NCI-H446 treated with DMSO at 0.1 percent for 48 hours (cell line): Measurements from ENCODE around the gene SIL1.
"Not testable (repeated sequence)": the region's sequence is repeated elsewhere in the genome, so short reads cannot be mapped to it uniquely, and the experiment has no call there.

ENCODE experiments used
- DNase-seq: peaks from one replicate; lab custom pipeline; 2025; lab: John Stamatoyannopoulos, UW

The SIL1 gene

DNA sequence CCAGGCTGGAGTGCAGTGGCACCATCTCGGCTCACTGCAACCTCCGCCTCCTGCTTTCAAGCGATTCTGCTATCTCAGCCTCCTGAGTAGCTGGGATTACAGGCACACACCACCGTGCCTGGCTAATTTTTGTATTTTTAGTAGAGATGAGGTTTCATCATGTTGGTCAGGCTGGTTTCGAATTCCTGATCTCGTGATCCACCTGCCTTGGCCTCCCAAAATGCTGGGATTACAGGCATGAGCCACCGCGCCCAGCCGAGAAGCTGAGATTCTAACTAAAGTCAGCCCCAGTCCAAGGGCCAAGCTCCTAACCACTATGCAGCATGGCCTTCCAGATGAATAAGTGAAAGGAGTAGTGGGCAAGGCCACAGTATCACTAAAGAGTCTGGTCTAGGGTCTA, 20.9 kb downstream of the SIL1 start:
- not testable (repeated sequence) for DNase-seq

DNA sequence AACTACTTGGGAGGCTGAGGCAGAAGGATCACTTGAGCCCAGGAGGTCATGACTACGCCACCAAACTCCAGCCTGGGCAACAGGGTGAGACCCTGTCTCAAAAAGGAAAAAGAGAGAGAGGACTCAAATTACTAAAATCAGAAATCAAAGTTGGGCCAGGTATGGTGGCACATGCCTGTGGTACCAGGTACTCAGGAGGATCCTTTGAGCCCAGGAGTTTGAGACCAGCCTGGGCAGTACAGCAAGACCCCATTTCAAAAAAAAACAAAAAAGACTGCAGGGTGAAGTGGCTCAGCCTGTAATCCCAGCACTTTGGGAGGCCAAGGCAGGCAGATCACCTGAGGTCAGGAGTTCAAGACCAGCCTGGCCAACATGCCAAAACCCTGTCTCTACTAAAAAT, 23.8 kb downstream of the SIL1 start:
- DNase-seq = not testable (repeated sequence)

DNA sequence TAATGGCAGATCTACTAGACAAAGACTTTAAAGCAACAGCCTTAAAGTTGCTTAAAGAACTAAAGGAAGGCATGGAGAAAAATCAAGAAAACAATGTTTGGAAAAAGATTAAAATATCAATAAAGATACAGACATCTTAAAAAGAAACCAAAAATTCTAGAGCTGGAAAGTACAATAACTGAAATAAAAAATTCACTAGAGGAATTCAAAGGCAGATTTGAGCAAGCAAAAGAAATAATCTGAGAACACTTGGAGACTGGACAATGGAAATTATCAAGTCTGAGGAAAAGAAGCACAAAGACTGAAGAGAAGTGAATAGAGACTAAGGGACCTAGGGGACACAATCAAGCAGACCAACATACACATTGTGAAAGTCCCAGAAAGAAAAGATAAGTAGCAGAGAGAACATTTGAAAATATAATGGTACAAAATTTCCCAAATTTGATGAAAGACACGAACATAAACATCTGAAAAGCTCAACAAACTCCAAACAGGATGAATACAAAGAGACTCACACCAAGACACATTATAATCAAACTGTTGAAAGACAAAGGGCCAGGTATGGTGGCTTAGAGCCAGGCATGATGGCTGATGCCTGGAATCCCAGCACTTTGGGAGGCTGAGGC, 26.3 kb downstream of the SIL1 start:
- DNase-seq = no peak

DNA sequence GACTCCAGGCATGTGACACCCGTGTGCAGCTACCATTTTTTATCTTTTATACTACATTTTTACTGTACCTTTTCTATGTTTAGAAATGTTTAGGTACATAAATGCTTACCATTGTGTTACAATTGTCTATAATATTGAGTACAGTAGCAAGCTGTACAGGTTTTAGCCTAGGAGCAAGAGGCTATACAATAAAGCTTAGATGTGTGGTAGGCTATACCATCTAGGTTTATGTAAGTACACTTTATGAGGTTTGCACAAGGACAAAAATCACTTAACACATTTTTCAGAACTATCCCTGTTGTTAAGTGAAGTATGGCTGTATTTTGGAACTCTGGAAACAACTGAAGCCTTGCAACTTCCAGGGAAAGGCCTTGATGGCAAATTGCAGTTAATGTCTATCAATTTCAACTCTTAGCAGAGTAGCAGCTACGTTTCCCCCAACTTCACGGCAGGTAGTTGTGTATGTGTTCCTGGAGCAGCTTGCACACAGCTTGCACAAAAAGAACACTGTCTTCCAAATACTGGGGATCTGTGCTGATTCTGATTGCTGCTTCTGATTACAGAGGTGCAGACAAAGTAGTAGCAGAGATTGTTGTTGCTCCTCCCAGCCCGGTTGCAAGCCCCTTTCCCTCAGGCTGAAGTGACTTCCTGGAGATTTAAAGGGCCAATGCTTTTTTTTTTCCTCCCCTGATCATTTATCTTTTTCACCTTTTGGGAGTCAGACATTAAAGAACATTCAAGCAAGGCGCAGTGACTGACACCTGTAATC, 30.0 kb downstream of the SIL1 start:
- no peak for DNase-seq

DNA sequence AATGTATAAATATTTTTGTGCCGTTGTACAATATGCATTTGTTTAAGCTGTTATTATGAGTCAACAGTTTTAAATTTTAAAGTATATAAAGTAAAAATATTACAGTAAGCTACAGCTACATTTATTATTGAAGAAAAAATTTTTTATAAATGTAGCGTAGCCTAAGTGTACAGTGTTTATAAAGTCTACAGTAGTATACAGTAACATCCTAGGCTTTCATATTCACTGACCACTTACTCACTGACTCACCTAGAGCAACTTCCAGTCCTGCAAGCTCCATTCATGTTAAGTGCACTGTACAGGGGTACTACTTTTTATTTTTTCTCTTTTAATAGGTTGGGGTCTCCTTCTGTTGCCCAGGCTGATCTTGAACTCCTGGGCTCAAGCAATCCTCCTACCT, 30.6 kb downstream of the SIL1 start:
- no peak for DNase-seq

DNA sequence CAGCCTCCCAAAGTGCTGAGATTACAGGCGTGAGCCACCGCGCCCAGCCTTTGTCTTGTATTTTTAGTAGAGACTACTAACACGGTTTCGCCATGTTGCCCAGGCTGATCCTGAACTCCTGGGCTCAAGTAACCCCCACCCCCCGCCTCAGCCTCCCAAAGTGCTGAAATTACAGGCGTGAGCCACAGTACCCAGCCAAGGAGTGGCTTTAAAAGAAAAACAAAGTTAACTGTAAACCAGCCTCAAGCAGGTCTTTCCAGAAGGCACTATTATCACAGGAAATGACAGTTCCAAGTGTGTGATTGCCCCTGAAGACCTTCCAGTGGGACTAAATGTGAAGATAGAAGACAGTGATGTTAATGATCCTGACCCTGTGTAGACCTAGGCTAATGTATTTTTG, 31.1 kb downstream of the SIL1 start:
- DNase-seq = no peak

DNA sequence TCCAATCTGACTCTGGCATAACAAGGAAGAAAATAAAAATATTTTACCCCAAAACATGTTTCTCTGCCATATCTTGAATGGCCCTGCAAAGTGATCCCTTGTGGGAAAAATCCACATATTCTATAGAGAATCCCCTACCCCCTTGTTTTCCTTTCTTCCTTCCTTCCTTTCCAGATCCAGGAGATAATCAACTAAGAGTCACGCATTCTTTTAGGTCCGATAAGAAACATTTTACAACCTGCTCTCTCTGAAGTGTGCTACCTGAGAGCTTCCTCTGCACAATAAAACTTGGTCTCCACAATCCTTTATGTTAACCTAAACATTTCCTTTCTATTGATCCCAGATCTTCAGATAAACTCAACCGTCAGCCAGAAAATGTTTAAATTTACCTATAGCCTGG, 33.3 kb downstream of the SIL1 start:
- DNase-seq = not testable (repeated sequence)

DNA sequence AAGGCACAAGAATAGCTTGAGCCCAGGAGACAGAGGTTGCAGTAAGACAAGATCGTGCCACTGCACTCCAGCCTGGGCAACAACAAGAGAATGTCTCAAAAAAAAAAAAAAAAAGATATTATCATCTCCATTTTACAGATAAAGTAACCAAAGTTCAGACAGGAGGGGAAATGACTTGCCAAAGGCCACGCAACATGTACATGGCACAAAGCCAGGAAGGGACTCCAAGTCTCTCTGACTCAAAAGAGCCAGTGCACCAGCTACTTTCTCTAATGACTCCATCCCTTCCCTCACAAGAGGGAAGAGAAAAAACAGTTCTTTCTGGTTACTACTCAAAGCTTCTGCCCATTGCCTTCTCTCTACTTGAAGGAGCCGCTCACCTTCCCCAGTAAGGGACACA, 34.1 kb downstream of the SIL1 start:
- DNase-seq = no peak

DNA sequence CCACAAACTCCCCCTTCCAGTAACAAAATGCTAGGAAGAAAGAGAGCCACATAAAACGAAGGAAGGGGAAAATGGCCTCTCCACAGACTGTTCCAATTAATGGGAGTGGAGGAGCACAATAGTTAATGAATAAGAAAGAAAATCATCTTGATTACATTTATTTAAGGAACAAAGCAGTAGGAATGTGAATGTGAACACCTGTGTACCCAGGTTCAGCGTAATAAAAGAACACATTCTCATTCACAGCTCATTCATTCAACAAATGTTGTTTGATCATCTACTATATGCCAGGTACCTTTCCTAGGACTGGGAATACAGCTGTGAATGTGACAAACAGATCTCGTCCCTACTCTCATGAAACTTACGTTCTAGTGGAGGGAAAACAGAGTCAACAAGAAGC, 35.7 kb downstream of the SIL1 start:
- no peak for DNase-seq

DNA sequence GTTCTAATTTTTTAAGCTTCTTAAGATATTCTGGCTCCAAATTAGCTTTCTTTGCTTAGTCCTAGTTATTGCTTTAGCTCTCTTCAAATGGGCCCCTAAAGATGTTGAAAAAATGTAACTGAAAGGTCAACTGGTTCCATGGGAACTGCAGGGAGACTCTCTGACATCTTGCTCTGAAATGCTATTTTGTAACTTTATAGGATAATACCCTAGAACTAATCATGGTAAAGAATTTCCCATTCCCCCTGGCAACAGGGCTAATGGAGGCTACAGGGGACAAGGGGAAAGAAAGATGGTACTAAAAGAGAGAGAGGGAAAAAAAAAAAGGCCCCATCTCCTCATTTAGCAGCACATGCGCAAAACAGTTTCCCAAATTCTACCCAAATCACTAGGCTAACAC, 39.4 kb downstream of the SIL1 start:
- DNase-seq = no peak

DNA sequence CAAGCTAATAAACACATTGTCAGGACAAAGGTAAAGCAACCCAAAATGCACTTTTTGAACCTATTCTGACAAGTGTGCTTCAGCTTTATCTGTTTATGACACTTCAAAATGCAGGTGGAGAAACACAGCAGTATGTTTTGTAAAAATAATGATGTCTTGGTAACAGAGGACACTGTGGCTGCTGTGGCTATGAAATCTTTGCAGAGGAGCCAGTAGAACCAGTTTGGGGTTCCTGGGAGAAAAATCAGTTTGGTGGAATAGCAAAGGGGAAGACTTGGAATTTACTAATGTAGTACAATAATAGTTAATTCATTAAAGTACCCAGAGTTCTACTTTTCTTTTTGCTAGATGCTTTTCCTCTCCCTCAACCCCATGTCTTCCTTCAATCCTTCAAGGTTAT, 40.6 kb downstream of the SIL1 start:
- no peak for DNase-seq

DNA sequence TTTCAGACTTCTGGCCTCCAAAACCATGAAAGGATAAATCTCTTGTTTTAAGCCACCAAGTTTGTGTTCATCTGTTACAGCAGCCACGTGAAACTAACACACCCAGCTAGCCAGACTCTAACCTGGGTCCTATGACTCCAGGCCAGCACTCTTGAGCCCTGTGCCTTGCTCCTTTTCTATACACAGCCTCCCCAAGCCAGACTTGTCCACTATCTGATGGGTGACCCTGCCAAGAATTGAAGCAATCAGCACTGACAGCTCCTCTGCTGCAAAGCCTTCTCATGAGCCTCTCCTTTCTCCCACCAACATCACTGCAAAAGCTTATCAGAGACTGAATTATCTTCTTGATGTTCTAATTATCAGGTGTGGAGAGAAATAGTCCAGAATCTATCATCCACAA, 41.4 kb downstream of the SIL1 start:
- DNase-seq = no peak

DNA sequence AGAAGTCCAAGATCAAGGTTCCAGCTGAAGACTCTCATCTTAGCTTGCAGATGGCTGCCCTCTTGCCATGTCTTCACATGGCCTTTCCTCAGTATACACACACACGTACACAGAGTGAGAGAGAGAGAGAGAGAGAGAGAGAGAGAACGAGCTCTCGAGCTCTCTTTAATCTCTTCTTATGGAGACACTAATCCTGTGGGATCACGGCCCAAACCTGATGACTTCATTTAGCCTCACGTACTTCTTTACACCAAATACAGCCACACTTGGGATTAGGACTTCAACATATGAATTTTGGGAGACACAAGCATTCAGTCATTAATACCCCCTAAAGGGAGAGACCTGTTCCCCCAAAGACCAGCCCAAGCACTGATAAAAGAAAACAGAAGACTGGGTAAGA, 42.8 kb downstream of the SIL1 start:
- no peak for DNase-seq

DNA sequence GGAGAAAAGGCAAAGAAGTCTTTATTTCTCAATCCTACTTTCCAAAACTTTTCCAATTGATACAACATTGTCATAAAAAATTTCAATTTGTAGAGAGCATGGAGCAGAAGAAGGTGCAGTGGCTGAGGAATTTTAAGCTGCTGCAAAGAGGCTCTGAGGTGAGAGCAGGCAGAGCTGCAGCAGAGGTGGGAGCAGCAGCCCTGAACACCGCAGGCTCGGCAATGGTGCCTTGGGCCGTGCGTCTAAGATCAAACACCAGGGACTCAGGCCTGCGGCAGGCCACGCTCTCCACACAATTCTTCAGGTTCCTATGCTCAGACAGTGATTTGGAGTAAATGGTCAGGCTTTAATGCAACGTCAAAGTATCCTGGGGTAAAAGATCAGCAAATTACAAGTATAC, 46.3 kb downstream of the SIL1 start:
- no peak for DNase-seq

DNA sequence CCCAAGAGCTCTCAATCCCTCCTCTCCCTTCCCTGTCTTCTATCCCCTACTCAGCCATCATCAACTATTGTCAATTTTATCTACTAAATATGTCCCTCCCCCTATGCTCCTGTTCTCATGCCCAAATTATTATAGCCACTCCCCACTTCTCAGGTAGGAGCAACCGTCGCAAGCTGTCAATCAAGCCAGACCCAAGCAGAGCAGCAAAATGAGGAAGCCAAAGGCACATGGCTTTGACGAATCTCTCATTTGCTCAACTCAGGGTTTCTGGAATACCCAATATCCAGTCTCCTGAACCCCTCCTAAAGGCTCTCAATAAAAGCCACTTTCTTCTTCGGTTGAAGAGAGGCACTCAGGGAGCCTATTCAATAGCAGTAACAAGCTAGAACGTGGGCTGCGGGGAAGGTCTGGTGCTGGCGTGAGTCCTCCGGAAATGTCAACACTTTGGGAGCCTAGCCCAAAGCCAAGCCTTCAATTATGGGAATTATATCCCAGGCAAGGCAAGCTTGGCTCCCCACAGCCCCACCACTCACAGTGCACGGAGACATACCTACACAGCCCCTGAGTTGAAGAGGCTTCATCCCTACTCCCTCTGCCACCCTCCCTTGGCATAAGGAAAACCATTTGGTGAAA, 47.7 kb downstream of the SIL1 start:
- no peak for DNase-seq

DNA sequence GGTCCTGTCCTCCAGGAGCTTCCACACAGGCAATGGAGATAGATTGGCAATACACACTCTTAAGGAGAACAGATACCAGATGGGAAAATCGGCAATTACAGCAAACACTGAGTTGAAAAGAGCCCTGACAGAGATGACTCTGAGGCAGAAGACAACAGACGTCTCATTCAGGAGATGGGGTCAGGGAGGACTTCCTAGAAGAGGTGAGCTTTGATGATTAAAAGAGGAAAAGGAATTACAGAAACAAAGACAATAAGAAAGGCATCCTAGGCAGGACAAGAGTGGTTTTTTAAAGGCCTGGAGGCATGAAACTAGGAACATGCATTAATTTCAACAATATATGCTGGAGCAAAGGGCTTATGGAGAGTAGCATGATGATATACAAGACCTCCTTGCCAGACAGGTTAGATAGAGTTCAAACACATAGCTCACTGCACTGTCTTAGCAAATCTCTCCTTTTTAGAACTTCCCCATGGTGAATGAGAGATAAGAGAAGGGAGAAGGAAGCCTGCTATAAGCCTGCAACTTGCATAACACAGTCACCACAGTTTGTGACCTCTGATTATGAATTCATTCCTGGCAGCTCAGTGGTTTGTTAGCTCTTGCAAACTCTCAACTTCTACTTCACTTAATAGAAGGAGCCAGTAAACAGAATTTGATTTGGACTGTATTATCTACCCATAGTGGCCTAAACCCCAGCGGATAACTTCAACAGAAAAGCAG, 48.5 kb downstream of the SIL1 start:
- DNase-seq = no peak

DNA sequence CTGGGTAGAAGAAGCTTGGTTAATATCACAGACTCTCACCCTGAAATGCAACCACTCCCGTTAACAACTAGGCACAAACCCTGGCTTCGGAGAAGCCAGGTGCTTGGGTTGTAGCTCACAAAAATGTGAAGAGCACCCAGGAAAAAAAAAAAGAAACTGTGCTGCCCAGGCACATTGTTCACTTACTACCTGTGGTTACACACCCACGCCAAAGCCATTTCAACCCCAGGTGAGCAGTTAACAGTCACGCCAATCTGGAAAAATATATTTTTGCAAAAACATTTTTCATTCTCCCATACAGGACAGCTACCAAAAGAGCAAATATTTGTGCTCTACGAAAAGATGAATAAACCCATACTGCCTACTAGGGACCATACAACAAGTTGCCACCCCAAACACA, 49.2 kb downstream of the SIL1 start:
- DNase-seq = no peak

DNA sequence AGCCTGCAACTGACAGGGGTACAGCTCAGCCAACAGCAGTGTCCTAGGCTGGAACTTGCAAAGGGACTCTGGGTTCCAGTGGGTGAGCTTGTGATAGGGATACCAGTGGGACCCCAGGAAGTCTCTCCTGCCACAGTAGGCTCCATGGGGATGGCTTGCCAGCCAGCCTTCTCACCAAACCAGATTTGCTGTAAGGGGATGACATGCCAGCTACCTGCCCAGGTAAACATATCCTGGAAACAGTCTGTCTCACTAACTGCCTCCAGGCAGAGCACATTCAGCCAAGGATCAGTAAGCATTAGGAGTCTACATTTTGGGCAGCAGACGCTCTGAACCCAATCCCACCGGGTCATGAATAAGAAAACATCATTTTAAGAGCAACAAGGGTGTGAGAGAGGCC, 49.9 kb downstream of the SIL1 start:
- DNase-seq = no peak

DNA sequence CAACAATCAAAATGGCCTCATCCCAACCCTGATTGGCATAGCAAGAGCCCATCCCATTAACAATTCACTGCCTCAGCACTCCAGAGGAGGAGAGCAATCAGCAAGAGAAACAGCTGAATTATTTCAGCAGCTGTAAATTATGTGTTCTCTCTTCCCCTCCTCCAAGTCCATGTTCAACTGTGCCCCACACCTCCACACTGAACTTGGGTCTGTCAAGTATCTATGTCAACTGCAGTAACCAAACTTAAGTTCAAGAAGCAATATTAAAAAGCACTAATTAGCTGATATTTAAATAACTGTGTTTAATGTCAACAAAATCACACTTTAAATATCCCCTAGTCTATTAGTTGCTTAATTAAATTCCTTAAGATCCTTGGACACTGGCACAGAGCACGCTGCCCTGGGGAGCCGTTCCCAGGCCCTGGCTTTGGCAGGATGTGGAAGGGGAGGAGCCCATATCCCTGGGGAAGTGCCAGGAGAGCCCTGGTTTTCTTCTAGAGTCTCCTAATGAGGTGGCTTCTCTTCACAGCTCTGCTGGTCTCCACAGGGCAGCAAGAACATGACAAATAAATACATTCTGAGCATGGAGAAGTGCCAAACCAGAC, 50.6 kb downstream of the SIL1 start:
- peak; percentile 79 for DNase-seq

DNA sequence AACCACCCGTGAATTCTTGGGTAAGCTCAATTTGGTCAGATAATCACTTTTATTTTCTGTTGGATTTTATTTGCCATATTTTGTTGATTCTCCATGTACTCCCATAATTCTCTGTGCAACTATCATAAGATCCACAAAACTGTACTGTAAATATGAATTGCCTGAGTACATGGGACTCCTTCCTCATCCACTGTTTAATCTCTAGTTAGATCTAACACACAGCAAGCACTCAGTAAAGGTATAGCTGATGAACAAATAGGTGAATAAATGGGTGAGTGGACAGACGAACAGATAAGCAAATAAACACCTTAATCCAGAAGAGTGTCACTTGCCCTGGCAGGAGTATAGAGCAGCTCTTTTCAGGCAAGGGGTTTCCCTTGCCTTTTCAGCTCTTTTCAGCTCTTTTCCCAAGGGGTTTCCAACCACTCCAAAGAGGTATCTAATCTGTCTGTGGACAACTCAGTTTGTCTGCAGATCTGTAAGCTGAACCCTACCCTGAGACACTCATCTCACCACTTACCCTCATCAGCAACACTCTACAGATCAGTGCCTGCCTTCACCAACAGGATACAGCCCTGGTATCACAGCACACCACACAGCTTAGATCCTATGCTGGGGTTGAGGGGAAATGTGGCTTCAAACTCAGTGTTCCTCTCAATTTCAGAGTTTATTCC, 51.2 kb downstream of the SIL1 start:
- no peak for DNase-seq

DNA sequence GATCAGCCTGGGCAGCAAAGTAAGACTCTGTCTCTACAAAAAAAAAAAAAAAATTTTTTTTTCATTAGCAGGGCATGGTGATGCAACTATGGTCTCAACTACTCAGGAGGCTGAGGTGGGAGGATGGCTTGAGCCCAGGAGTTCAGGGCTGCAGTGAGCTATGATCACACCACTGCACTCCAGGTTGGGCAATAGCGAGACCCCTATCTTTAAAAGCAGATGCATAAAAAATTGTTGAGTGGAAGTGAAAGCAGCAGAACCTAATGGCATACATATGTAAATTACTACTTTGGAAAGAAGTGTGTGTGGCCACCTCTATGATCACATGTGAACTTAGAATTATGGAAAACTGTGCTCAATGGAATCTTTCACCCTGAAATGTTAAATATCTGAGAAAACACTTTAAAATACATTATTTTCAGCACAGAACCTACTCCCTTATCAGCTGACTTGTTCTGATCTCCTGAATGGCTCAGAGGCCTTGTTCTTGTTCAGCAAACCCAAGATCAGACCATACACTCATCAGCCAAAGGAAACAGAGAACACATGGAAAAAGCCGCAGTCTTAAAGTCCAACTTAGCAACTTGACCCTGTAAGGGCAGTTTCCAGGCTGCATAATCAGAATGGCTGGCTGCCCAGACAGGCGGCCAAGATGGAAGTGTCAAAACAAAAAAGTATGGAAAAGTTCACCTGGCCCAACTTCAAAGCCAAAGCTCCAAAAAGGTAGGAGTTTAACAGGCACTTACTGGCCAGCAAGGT, 56.5 kb downstream of the SIL1 start:
- DNase-seq = no peak
